ENCODE results near the gene YY2.
"Not testable (repeated sequence)": the region's sequence is repeated elsewhere in the genome, so short reads cannot be mapped to it uniquely, and the experiment has no call there.

GRCh38 chrX:21820170-21820569, 35.6 kb upstream of the YY2 start:
- TF ChIP-seq CTCF (IDR thresholded peaks at IDR 0.05; ENCODE audit: insufficient read depth, low read length, poor library complexity, severe bottlenecking); EZH2phosphoT487 (conservative IDR thresholded peaks at IDR 0.05; ENCODE audit: low read length): not testable (repeated sequence)
